H1 (cell line): ENCODE results near the gene RPN2. TPM values are rescaled to one million over a fixed set of nuclear protein-coding genes. Genes with fewer than 3 reads are reported as not detected.

Experiments
- CTCF ChIA-PET: fragments of 300-600 bp; sonication (Branson Sonifier 250); formaldehyde crosslinking; loops from one replicate; lab custom pipeline; 2021; ENCODE audit not compliant: partially characterized antibody; lab: Charles Lee
- POLR2A ChIA-PET: fragments of 300-600 bp; sonication (Branson Sonifier 250); formaldehyde crosslinking; loops from one replicate; lab custom pipeline; 2021; ENCODE audit warnings: inconsistent platforms; ENCODE audit not compliant: partially characterized antibody; lab: Charles Lee
- DNase-seq, 2 experiments: peaks; one replicate each; pipeline versions ENCODE4 v3.0.0 to v3.0.0-alpha.2; 2010 to 2022; ENCODE audit warnings: low spot score in 2 of 2, low read depth in 1 of 2, mixed read lengths in 1 of 2
- FAIRE-seq: peaks from 2 replicates; lab custom pipeline; 2011; peaks lifted over from hg19 to GRCh38; lab: Jason Lieb, UNC
- H2AFZ ChIP-seq: 2 replicates; pipeline ENCODE4 v1.8.1; 2012; ENCODE audit warnings: low read length, inconsistent platforms
- H2AK5ac ChIP-seq: 2 replicates; pipeline ENCODE4 v1.6.1; 2013; ENCODE audit warnings: low read depth, low read length
- H2BK120ac ChIP-seq: replicated peaks from 2 replicates; pipeline ENCODE3; 2013; ENCODE audit warnings: low read depth, low read length, inconsistent platforms
- H2BK12ac ChIP-seq: 2 replicates; pipeline ENCODE4 v1.6.1; 2013; ENCODE audit warnings: low read depth, low read length
- H2BK15ac ChIP-seq: 2 replicates; pipeline ENCODE4 v1.6.1; 2013; ENCODE audit warnings: low read length
- H2BK20ac ChIP-seq: 2 replicates; pipeline ENCODE4 v1.6.1; 2013; ENCODE audit warnings: low read length
- H2BK5ac ChIP-seq: 2 replicates; pipeline ENCODE4 v1.6.1; 2013; ENCODE audit warnings: low read depth, low read length
- H3K14ac ChIP-seq: 2 replicates; pipeline ENCODE4 v1.6.1; 2013; ENCODE audit warnings: inconsistent platforms; ENCODE audit not compliant: insufficient read length
- H3K18ac ChIP-seq: 2 replicates; pipeline ENCODE4 v1.6.1; 2013; ENCODE audit warnings: low read length; ENCODE audit errors: extremely low read depth
- H3K23ac ChIP-seq: 2 replicates; pipeline ENCODE4 v1.6.1; 2013; ENCODE audit warnings: inconsistent platforms; ENCODE audit not compliant: insufficient read length
- H3K23me2 ChIP-seq: 2 replicates; pipeline ENCODE4 v1.6.1; 2013; ENCODE audit warnings: low read depth, low read length
- H3K27ac ChIP-seq: 2 replicates; pipeline ENCODE4 v1.6.1; 2011; ENCODE audit warnings: low read depth, low read length, inconsistent platforms
- H3K27me3 ChIP-seq, 4 experiments: replicated peaks in 1 of 4; 1 replicate in 1 of 4; 2 replicates in 3 of 4; pipeline versions ENCODE4 v1.6.1 to v1.8.1; 2011 to 2013; ENCODE audit warnings: low read length in 3 of 4, mild to moderate bottlenecking in 3 of 4, inconsistent platforms in 2 of 4, mixed read lengths in 2 of 4, moderate library complexity in 1 of 4; ENCODE audit not compliant: control insufficient read depth in 3 of 4, insufficient read depth in 3 of 4; ENCODE audit errors: extremely low read depth in 1 of 4
- H3K36me3 ChIP-seq, 4 experiments: 2 replicates each; pipeline versions ENCODE4 v1.6.1 to v1.8.1; 2011 to 2013; ENCODE audit warnings: mild to moderate bottlenecking in 4 of 4, low read length in 3 of 4, moderate library complexity in 2 of 4, control low read depth in 1 of 4, inconsistent platforms in 1 of 4; ENCODE audit not compliant: insufficient read depth in 4 of 4, control insufficient read depth in 2 of 4
- H3K4ac ChIP-seq: replicated peaks from 2 replicates; pipeline ENCODE3; 2013; ENCODE audit warnings: low read length, low read depth, mixed read lengths, inconsistent platforms; ENCODE audit not compliant: insufficient read length
- H3K4me1 ChIP-seq, 4 experiments: replicated peaks in 1 of 4; 1 replicate in 1 of 4; 2 replicates in 3 of 4; pipeline versions ENCODE4 v1.6.1 to v1.8.1; 2011 to 2013; ENCODE audit warnings: low read length in 3 of 4, inconsistent platforms in 2 of 4, mixed read lengths in 1 of 4; ENCODE audit not compliant: insufficient read depth in 4 of 4, control insufficient read depth in 3 of 4
- H3K4me2 ChIP-seq, 2 experiments: 2 replicates each; pipeline versions ENCODE4 v1.6.1 to v1.8.1; 2011 to 2013; ENCODE audit warnings: low read depth in 2 of 2, low read length in 2 of 2, control low read depth in 1 of 2, inconsistent platforms in 1 of 2, mild to moderate bottlenecking in 1 of 2; ENCODE audit not compliant: insufficient read depth in 1 of 2
- H3K4me3 ChIP-seq, 4 experiments: fragments of 200-600, 300-600 bp in 1 of 4; sonication (generic), shearing (Covaris generic), sonication (Bioruptor Twin) in 1 of 4; 2 replicates each; pipeline versions ENCODE4 v1.5.1 to v1.8.1; 2011 to 2016; ENCODE audit warnings: low read length in 4 of 4, low read depth in 3 of 4, control low read depth in 2 of 4, inconsistent platforms in 2 of 4, mild to moderate bottlenecking in 2 of 4, mixed read lengths in 1 of 4, moderate library complexity in 1 of 4; ENCODE audit not compliant: insufficient read depth in 2 of 4; ENCODE audit errors: extremely low read depth in 1 of 4
- H3K56ac ChIP-seq: replicated peaks from 2 replicates; pipeline ENCODE3; 2013; ENCODE audit warnings: low read depth, mild to moderate bottlenecking, mixed read lengths, low read length, inconsistent platforms; ENCODE audit not compliant: insufficient read length
- H3K79me1 ChIP-seq: 2 replicates; pipeline ENCODE4 v1.6.1; 2013; ENCODE audit warnings: low read depth, low read length, control low read depth
- H3K79me2 ChIP-seq, 2 experiments: 2 replicates each; pipeline versions ENCODE4 v1.6.1 to v1.8.1; 2012 to 2013; ENCODE audit warnings: low read length in 2 of 2, mild to moderate bottlenecking in 2 of 2, inconsistent platforms in 1 of 2; ENCODE audit not compliant: insufficient read depth in 2 of 2, control insufficient read depth in 1 of 2
- H3K9ac ChIP-seq, 4 experiments: replicated peaks in 1 of 4; 1 replicate in 1 of 4; 2 replicates in 3 of 4; pipeline versions ENCODE4 v1.6.1 to v1.8.1; 2011 to 2013; ENCODE audit warnings: low read depth in 3 of 4, low read length in 3 of 4, control low read depth in 2 of 4, mild to moderate bottlenecking in 2 of 4, moderate library complexity in 2 of 4, inconsistent platforms in 1 of 4; ENCODE audit errors: extremely low read depth in 1 of 4
- H3K9me3 ChIP-seq, 2 experiments: 2 replicates each; pipeline versions ENCODE4 v1.6.1 to v1.8.1; 2012 to 2013; ENCODE audit warnings: mild to moderate bottlenecking in 2 of 2, moderate library complexity in 2 of 2, control low read depth in 1 of 2, inconsistent platforms in 1 of 2, low read depth in 1 of 2, low read length in 1 of 2, mixed read lengths in 1 of 2; ENCODE audit not compliant: insufficient read depth in 2 of 2
- H4K20me1 ChIP-seq, 2 experiments: replicated peaks in 1 of 2; 2 replicates each; pipeline versions ENCODE3 to v1.8.1; 2011 to 2013; ENCODE audit warnings: inconsistent platforms in 2 of 2, low read length in 2 of 2, mild to moderate bottlenecking in 1 of 2; ENCODE audit not compliant: insufficient read depth in 2 of 2, control insufficient read depth in 1 of 2
- H4K5ac ChIP-seq: 2 replicates; pipeline ENCODE4 v1.6.1; 2013; ENCODE audit warnings: low read length, low read depth, mixed read lengths, inconsistent platforms; ENCODE audit not compliant: insufficient read length
- H4K8ac ChIP-seq: 2 replicates; pipeline ENCODE4 v1.8.0; 2013; ENCODE audit warnings: mild to moderate bottlenecking, moderate library complexity, low read length, inconsistent platforms; ENCODE audit not compliant: insufficient read depth; ENCODE audit errors: extremely low read depth
- H4K91ac ChIP-seq: replicated peaks from 2 replicates; pipeline ENCODE3; 2013; ENCODE audit warnings: low read length, mixed read lengths, inconsistent platforms; ENCODE audit not compliant: insufficient read length
- BCL11A ChIP-seq, 2 experiments: IDR thresholded peaks; one replicate each; pipeline ENCODE4 v1.6.1; 2011; ENCODE audit warnings: low read depth in 2 of 2, low read length in 2 of 2, mild to moderate bottlenecking in 2 of 2
- EP300 ChIP-seq, 2 experiments: IDR thresholded peaks; 1 replicate in 1 of 2; 2 replicates in 1 of 2; pipeline ENCODE4 v1.6.1; 2011 to 2012; ENCODE audit warnings: low read depth in 2 of 2, low read length in 2 of 2, mild to moderate bottlenecking in 2 of 2, borderline replicate concordance in 1 of 2, inconsistent platforms in 1 of 2, moderate library complexity in 1 of 2
- EZH2 ChIP-seq: fragments of 200-600 bp; sonication (generic); IDR thresholded peaks from 2 replicates; pipeline ENCODE4 v1.7.1; 2012; ENCODE audit warnings: low read depth, mild to moderate bottlenecking, moderate library complexity, low read length, inconsistent platforms; ENCODE audit not compliant: severe bottlenecking
- KDM5A ChIP-seq: fragments of 200-600 bp; IDR thresholded peaks from 2 replicates; pipeline ENCODE4 v1.7.1; 2012; ENCODE audit warnings: mild to moderate bottlenecking, low read length, inconsistent platforms, mixed read lengths
- RXRA ChIP-seq: IDR thresholded peaks from 2 replicates; pipeline ENCODE4 v1.6.1; 2011; ENCODE audit warnings: low read depth, mild to moderate bottlenecking, low read length, moderate library complexity; ENCODE audit not compliant: insufficient read depth
- SIN3A ChIP-seq, 2 experiments: IDR thresholded peaks in 1 of 2; conservative IDR thresholded peaks in 1 of 2; 2 replicates each; pipeline ENCODE4 v1.6.1; 2011 to 2012; ENCODE audit warnings: low read length in 2 of 2, improper control_type of control experiment in 1 of 2, low read depth in 1 of 2, mild to moderate bottlenecking in 1 of 2
- SIX5 ChIP-seq: IDR thresholded peaks from 2 replicates; pipeline ENCODE4 v1.6.1; 2011; ENCODE audit warnings: mild to moderate bottlenecking, low read depth, low read length
- TAF7 ChIP-seq: optimal IDR thresholded peaks from 2 replicates; pipeline ENCODE3; 2011; ENCODE audit warnings: low read depth, mild to moderate bottlenecking, inconsistent platforms, low read length, moderate library complexity, borderline replicate concordance
- WGBS, 2 experiments: shearing (Covaris generic) in 1 of 2; methylation state at CpG; one replicate each; pipeline versions ENCODE4 v1.1.6 to v1.1.7; 2013 to 2015; ENCODE audit warnings: low lambda C conversion rate in 2 of 2, mixed read lengths in 2 of 2, inconsistent platforms in 1 of 2, low coverage in 1 of 2, missing lambda C conversion rate in 1 of 2; ENCODE audit not compliant: insufficient replicate concordance in 2 of 2, insufficient coverage in 1 of 2, insufficient read length in 1 of 2; ENCODE audit errors: extremely low coverage in 1 of 2, missing lambda C conversion rate in 1 of 2; 5-methylcytosine and 5-hydroxymethylcytosine counted together
- polyA plus RNA-seq, 7 experiments: library from polyadenylated mRNA; depleted of rRNA in 3 of 7; stranded (reverse) in 5 of 7; unstranded in 2 of 7; fragments of >200 nt in 5 of 7; fragments of 200-250 nt in 2 of 7; gene quantifications; 1 replicate in 5 of 7; 2 replicates in 1 of 7; 4 replicates in 1 of 7; pipeline versions ENCODE4 v1.2.1 to v1.2.3, GENCODE V29; 2011 to 2013; ENCODE audit warnings: missing spikeins in 2 of 7, mixed read lengths in 2 of 7
- total RNA-seq: library from RNA; stranded (reverse); fragmentation: NEBNext Ultra II Directional; extraction: Animal tissue kit (Norgen Biotek cat#: 25700); gene quantifications from 2 replicates; pipeline ENCODE4 v1.2.1, GENCODE V29; 2021
- TF ChIP-seq, protein P1 (sequence below): IDR thresholded peaks from 2 replicates; pipeline ENCODE4 v1.6.1; 2012; ENCODE audit warnings: inconsistent platforms
- TF ChIP-seq, protein P2 (sequence below), 3 experiments: IDR thresholded peaks; 1 replicate in 2 of 3; 2 replicates in 1 of 3; pipeline versions ENCODE4 v1.5.1 to v1.6.1; 2011; ENCODE audit warnings: low read length in 3 of 3, mild to moderate bottlenecking in 3 of 3, inconsistent platforms in 2 of 3, low read depth in 1 of 3, moderate library complexity in 1 of 3; ENCODE audit not compliant: insufficient read depth in 1 of 3; ENCODE audit errors: control extremely low read depth in 1 of 3

The RPN2 gene
- total and polyA plus RNA-seq, 2 of the 8 experiments (the other 6 are each of a cell fraction or from before 2014, with no cell fraction given): 236 to 379 TPM

DNA sequence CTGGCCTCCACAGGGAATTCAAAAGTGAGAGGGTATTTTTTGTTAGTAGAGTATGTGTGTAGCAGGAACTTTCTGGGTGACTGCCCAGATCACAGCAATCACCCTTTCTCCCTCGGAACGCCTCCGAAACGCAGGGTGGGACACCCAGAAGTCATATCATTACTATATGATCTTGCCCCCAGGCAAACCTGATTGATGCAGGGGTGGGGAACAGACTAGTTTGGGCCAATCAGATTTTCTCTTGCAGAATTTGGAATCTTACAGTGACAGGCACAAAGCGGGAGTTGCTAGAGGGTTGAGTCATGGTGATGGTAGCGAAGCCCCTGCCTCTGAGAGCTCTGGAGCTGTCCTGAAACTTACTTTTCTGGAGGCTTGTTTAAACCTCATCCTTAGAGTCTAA is 16.5 kb upstream of the RPN2 start:
- no peak overlapping the region for H2BK120ac ChIP-seq
- H3K56ac ChIP-seq: no peak overlapping the region
- H3K27ac ChIP-seq: no peak overlapping the region
- H3K27me3 ChIP-seq: no peaks in the 10 kb centered on the region
- H2BK5ac ChIP-seq: no peak overlapping the region
- no peak overlapping the region for H3K4ac ChIP-seq
- H4K8ac ChIP-seq: no peak overlapping the region
- no peak overlapping the region for H3K4me2 ChIP-seq
- H2AK5ac ChIP-seq: no peak overlapping the region
- H3K79me2 ChIP-seq: no peaks in the 10 kb centered on the region
- H3K4me1 ChIP-seq: no peaks in the 10 kb centered on the region
- CTCF ChIA-PET: interaction anchor here (0.8 kb wide), 1 partner anchor 33 kb away, joined by 3 read pairs; no protein-coding TSS in a partner anchor
- no peak overlapping the region for H2BK20ac ChIP-seq
- H2AFZ ChIP-seq: no peak overlapping the region
- H3K36me3 ChIP-seq: no peaks in the 10 kb centered on the region
- no peaks in the 10 kb centered on the region for H3K79me1 ChIP-seq
- POLR2A ChIA-PET: interaction anchor here (1.6 to 1.9 kb wide), 2 partner anchors 15 to 16 kb away, joined by 4 read pairs; partner anchors contain the start of genes MROH8 and RPN2
- no peaks in the 10 kb centered on the region for H4K20me1 ChIP-seq
- H2BK15ac ChIP-seq: no peak overlapping the region
- FAIRE-seq (no peak), DNase-seq (no peak)
- WGBS, 2 experiments: 85% methylated on average over 6 of the region's 6 CpGs; no CpG with 5 or more reads in 1 of the 2 experiments
- H3K9ac ChIP-seq: no peak overlapping the region
- H3K23ac ChIP-seq: no peak overlapping the region
- H3K18ac ChIP-seq: no peak overlapping the region
- no peak overlapping the region for H3K14ac ChIP-seq
- no peak overlapping the region for H3K4me3 ChIP-seq
- H3K9me3 ChIP-seq: no peaks in the 10 kb centered on the region
- no peak overlapping the region for H4K91ac ChIP-seq
- no peak overlapping the region for H2BK12ac ChIP-seq
- H3K23me2 ChIP-seq: no peaks in the 10 kb centered on the region; the same call in 1 of the 2 replicates
- no peak overlapping the region for H4K5ac ChIP-seq
- TF ChIP-seq, protein P1, sequence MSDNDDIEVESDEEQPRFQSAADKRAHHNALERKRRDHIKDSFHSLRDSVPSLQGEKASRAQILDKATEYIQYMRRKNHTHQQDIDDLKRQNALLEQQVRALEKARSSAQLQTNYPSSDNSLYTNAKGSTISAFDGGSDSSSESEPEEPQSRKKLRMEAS: no peak
- TF ChIP-seq, protein P2, sequence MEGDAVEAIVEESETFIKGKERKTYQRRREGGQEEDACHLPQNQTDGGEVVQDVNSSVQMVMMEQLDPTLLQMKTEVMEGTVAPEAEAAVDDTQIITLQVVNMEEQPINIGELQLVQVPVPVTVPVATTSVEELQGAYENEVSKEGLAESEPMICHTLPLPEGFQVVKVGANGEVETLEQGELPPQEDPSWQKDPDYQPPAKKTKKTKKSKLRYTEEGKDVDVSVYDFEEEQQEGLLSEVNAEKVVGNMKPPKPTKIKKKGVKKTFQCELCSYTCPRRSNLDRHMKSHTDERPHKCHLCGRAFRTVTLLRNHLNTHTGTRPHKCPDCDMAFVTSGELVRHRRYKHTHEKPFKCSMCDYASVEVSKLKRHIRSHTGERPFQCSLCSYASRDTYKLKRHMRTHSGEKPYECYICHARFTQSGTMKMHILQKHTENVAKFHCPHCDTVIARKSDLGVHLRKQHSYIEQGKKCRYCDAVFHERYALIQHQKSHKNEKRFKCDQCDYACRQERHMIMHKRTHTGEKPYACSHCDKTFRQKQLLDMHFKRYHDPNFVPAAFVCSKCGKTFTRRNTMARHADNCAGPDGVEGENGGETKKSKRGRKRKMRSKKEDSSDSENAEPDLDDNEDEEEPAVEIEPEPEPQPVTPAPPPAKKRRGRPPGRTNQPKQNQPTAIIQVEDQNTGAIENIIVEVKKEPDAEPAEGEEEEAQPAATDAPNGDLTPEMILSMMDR (IDR thresholded peaks at IDR 0.05; ENCODE audit: control extremely low read depth in 1 of 3, insufficient read depth in 1 of 3, low read depth in 1 of 3, low read length in 3 of 3): no peak
- TF ChIP-seq SIX5: no peak
- TF ChIP-seq EP300 (IDR thresholded peaks at IDR 0.05; ENCODE audit: borderline replicate concordance in 1 of 2, low read depth in 2 of 2, low read length in 2 of 2): no peak
- TF ChIP-seq SIN3A (conservative IDR thresholded peaks at IDR 0.05 in 1 of 2, IDR thresholded peaks at IDR 0.05 in 1 of 2; ENCODE audit: low read depth in 1 of 2, low read length in 2 of 2): no peak
- TF ChIP-seq TAF7: no peak
- TF ChIP-seq EZH2: no peak
- no peak for TF ChIP-seq RXRA
- TF ChIP-seq KDM5A: no peak
- no peak for TF ChIP-seq BCL11A (IDR thresholded peaks at IDR 0.05; ENCODE audit: low read depth in 2 of 2, low read length in 2 of 2)
